ENCODE measurements around the gene CPED1.
"Not testable (repeated sequence)": the region's sequence is repeated elsewhere in the genome, so short reads cannot be mapped to it uniquely, and the experiment has no call there.

CPED1 gene

GRCh38 chr7:121073463-121074099 lies 85.1 kb downstream of the CPED1 start:
- ATAC-seq: no peak
- TF ChIP-seq, protein P1, sequence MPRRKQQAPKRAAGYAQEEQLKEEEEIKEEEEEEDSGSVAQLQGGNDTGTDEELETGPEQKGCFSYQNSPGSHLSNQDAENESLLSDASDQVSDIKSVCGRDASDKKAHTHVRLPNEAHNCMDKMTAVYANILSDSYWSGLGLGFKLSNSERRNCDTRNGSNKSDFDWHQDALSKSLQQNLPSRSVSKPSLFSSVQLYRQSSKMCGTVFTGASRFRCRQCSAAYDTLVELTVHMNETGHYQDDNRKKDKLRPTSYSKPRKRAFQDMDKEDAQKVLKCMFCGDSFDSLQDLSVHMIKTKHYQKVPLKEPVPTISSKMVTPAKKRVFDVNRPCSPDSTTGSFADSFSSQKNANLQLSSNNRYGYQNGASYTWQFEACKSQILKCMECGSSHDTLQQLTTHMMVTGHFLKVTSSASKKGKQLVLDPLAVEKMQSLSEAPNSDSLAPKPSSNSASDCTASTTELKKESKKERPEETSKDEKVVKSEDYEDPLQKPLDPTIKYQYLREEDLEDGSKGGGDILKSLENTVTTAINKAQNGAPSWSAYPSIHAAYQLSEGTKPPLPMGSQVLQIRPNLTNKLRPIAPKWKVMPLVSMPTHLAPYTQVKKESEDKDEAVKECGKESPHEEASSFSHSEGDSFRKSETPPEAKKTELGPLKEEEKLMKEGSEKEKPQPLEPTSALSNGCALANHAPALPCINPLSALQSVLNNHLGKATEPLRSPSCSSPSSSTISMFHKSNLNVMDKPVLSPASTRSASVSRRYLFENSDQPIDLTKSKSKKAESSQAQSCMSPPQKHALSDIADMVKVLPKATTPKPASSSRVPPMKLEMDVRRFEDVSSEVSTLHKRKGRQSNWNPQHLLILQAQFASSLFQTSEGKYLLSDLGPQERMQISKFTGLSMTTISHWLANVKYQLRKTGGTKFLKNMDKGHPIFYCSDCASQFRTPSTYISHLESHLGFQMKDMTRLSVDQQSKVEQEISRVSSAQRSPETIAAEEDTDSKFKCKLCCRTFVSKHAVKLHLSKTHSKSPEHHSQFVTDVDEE (CRISPR knock-in tag; IDR thresholded peaks at IDR 0.05): no peak
- TF ChIP-seq ZFP3 (CRISPR knock-in tag; IDR thresholded peaks at IDR 0.05) (no peak), PPARA (CRISPR knock-in tag; IDR thresholded peaks at IDR 0.05; ENCODE audit: borderline replicate concordance) (no peak), OSR1 (CRISPR knock-in tag; IDR thresholded peaks at IDR 0.05) (no peak), CSRNP3 (CRISPR knock-in tag; IDR thresholded peaks at IDR 0.05) (no peak), ARNTL (CRISPR knock-in tag; IDR thresholded peaks at IDR 0.05; ENCODE audit: borderline replicate concordance, low read depth) (no peak), BACH2 (CRISPR knock-in tag; IDR thresholded peaks at IDR 0.05; ENCODE audit: borderline replicate concordance) (no peak), ZNF565 (CRISPR knock-in tag; conservative IDR thresholded peaks at IDR 0.05; ENCODE audit: low read depth) (no peak), RARB (CRISPR knock-in tag; IDR thresholded peaks at IDR 0.05) (no peak), ZFP30 (CRISPR knock-in tag; IDR thresholded peaks at IDR 0.05) (no peak)
- TF ChIP-seq, protein P2, sequence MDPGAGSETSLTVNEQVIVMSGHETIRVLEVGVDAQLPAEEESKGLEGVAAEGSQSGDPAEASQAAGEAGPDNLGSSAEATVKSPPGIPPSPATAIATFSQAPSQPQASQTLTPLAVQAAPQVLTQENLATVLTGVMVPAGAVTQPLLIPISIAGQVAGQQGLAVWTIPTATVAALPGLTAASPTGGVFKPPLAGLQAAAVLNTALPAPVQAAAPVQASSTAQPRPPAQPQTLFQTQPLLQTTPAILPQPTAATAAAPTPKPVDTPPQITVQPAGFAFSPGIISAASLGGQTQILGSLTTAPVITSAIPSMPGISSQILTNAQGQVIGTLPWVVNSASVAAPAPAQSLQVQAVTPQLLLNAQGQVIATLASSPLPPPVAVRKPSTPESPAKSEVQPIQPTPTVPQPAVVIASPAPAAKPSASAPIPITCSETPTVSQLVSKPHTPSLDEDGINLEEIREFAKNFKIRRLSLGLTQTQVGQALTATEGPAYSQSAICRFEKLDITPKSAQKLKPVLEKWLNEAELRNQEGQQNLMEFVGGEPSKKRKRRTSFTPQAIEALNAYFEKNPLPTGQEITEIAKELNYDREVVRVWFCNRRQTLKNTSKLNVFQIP (CRISPR knock-in tag; IDR thresholded peaks at IDR 0.05; ENCODE audit: borderline replicate concordance, low read depth): no peak

GRCh38 chr7:121075424-121075841 lies 86.9 kb downstream of the CPED1 start:
- ATAC-seq: not testable (repeated sequence)

DNA sequence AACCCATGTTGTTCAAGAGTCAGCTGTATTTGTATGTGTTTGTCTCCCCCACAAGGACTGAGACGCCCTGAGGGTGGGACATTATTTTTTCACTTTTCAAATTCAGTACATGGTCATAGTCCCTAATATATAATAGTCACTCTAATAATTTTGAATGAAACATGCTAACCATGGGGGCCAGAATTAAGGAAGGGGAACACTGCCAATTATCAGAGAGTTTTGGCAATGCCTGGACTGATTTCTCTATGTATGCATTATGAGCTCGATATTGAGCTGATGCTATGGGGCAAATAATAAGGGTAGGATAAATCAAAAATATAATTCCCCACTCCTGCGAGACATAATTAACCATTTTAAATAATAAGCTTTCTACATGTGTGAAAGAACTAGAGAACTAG lies 87.4 kb downstream of the CPED1 start:
- no peak for TF ChIP-seq ZFP3 (CRISPR knock-in tag; IDR thresholded peaks at IDR 0.05)
- no peak for TF ChIP-seq SNAI2 (CRISPR knock-in tag; IDR thresholded peaks at IDR 0.05)
- no peak for TF ChIP-seq ZNF565 (CRISPR knock-in tag; conservative IDR thresholded peaks at IDR 0.05; ENCODE audit: low read depth)
- TF ChIP-seq RARB (CRISPR knock-in tag; IDR thresholded peaks at IDR 0.05): no peak
- TF ChIP-seq ZC3H10 (CRISPR knock-in tag; IDR thresholded peaks at IDR 0.05): no peak
- TF ChIP-seq CSDC2 (CRISPR knock-in tag; IDR thresholded peaks at IDR 0.05): no peak
- no peak for TF ChIP-seq ZNF8 (CRISPR knock-in tag; IDR thresholded peaks at IDR 0.05)
- TF ChIP-seq TCF4 (CRISPR knock-in tag; IDR thresholded peaks at IDR 0.05; ENCODE audit: borderline replicate concordance): no peak
- no peak for TF ChIP-seq ARNTL (CRISPR knock-in tag; IDR thresholded peaks at IDR 0.05; ENCODE audit: borderline replicate concordance, low read depth)
- TF ChIP-seq ZFP30 (CRISPR knock-in tag; IDR thresholded peaks at IDR 0.05): no peak
- TF ChIP-seq CREB5 (CRISPR knock-in tag; IDR thresholded peaks at IDR 0.05; ENCODE audit: low read depth): no peak
- TF ChIP-seq PPARA (CRISPR knock-in tag; IDR thresholded peaks at IDR 0.05; ENCODE audit: borderline replicate concordance): no peak
- TF ChIP-seq, protein P1 (CRISPR knock-in tag; IDR thresholded peaks at IDR 0.05): no peak
- no peak for TF ChIP-seq CSRNP3 (CRISPR knock-in tag; IDR thresholded peaks at IDR 0.05)
- ATAC-seq: no peak

Measured in SK-N-SH treated with all-trans-retinoic acid at 6 μM for 48 hours (cell line).